Activated naive CD4-positive, alpha-beta T cell treated with anti-CD3 and anti-CD28 coated beads, Interleukin-2, amount 50 U/mL, for 16 hours (primary cell): Measurements from ENCODE around the gene SMARCA4.

ENCODE experiments used
- DNase-seq: peaks from one replicate; pipeline ENCODE4 v3.0.0-alpha.2; 2020

Gene SMARCA4

DNA sequence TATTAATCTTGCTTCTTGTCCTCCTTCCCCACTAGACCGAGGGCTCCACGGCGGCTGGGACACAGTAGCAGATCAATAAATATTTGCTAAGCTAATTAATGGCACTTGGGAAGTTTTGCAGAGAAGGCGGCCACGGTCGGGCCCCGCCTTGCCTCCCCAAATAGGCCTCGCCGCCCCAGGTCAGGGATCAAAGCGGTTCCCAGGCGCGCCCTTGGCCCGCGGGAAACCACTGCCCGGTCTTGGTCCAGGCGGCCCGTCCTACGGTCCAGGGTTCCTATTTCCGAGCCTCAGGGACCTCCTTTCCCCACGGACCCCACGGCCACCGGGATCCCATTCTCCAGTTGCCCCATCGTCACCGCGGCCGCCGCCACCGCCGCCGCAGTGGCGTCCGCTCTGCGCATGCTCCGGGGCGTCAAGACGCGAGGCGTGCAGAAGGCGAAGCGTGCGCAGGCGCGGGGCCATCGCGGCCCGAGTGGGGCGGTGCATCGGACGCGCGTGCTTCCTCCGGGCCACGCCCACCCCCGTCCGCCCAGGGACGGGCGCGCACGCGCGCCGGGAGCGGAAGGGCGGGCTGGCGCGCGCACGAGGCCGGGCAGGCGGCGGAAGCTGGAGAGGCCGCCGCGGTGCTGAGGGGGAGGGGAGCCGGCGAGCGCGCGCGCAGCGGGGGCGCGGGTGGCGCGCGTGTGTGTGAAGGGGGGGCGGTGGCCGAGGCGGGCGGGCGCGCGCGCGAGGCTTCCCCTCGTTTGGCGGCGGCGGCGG, at the start of gene SMARCA4:
Gene SMARCA4, plus strand, starts transcription at position 717 of the 759 bp plus-strand sequence. CDS start 23,122 bp downstream, outside the sequence.
- DNase-seq: peak; percentile 98

DNA sequence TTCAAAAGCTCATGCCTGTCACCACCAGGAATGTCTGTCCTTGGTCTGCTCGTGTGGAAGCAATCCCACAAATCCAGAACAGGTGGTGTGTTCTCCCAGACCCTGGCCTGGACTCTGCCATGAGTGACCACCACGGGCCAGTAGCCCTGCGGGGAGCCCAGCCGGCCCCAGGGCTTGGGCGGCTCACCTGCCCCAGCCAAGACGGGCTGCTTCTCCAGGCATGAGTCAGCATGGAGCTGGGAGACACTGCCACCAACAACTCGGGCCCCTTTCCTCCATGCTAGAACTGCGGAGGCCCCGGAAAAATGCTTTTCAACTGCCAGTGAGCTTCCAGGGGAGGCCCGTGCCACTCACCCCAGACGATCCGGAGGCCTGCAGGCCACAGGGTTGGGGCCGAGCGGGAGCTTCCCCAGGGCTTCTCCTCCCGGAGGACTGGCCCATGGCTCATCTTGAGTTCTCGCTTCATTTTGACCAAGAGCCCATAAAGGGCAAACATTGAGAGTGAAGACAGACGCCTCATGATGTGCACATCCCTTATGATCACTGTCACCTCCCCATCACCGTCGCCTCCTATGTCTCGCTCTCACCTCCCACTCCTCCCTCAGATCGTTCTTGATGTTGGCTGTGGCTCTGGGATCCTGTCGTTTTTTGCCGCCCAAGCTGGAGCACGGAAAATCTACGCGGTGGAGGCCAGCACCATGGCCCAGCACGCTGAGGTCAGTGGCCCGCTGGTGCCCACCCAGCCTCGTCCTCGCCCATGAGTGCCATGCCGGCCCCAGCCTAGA, 49.1 kb upstream of the SMARCA4 start:
- DNase-seq: no peak

DNA sequence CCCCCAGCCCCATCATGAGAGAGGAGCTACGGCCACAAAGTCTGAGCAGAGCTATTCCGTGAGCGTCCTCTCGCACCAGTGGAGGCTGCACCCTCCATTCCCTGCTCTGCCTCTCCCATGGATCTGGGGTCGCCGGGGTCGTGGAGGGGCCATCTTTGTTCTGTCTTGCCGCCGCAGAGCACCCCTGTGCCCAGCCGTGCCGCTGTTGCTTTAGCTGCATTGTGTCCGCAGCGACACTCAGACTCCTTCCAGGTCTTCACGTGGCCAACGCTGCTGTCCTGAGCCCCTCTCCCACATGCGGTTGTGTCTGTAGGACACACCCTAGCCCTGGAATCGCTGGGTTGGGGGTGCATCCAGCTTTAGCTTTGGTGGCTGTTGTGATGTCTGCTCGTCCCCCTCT, 48.2 kb upstream of the SMARCA4 start:
- no peak for DNase-seq

DNA sequence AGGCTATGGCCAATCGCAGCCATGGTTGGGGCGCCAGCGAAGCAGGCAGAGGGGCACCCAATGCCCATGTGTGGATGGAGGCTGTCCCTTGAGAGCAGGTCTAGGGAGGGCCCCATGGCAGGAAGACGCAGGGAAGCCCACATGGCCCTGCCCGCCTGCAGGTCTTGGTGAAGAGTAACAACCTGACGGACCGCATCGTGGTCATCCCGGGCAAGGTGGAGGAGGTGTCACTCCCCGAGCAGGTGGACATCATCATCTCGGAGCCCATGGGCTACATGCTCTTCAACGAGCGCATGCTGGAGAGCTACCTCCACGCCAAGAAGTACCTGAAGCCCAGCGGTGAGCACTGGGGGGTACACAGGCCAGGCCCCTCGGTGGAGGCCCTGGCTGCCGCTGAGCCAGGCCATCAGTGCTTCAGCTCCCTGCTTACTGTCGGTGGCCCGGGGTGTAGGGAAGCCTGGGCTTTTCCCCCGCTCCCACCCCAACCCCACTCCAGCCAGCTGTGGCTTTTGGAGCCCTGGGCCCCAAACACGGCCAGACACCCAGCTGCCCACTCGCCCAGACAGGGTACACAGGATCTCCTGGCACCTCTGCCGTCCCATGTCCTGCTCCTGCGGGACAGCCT, 47.0 kb upstream of the SMARCA4 start:
- no peak for DNase-seq

DNA sequence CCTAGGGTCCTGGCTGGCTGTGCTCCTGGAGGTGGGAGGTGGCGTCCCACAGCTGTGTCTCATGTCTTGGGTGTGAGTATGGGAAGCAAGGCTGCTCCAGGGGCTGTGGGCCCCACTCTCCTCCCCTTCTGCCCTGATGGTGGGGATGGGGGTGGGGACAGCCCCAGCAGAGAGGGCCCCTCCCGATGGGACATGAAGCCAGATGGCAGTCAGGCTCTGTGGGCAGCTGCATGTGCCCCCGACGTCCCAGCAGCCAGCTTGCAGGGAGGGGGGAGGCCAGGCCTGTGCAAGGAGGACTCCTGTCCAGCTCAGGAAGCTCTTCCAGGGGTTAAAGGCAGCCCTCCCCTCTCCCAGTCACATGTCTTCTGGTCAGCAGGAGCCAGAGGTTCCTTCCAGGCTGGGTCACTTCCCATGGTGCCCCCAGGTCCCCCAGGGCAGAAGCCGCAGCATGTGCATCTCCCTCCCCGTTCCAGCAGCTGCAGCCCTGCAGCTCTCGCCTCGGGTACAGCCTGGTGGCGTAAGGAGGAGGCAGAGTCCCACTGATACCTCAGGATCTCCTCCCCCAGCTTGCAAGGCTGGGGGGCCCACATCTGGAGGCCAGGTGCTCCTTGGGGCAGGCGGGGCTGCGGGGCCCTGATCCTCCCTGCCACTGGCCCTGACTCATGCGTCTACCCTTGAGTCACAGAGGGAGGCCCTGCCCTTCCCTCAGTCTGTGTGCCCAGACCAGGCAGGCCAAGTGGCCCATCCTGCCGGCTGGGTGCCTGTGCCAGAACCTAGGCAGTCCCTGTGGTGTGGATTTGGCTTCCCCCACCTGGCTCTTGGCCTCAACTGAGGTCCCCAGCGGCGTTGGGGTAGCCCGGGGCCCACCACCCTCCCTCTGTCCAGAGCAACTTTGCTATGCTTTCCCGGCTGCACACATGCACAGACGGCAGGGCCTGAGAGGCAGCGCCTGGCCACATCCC, 45.4 kb upstream of the SMARCA4 start:
- DNase-seq: no peak

DNA sequence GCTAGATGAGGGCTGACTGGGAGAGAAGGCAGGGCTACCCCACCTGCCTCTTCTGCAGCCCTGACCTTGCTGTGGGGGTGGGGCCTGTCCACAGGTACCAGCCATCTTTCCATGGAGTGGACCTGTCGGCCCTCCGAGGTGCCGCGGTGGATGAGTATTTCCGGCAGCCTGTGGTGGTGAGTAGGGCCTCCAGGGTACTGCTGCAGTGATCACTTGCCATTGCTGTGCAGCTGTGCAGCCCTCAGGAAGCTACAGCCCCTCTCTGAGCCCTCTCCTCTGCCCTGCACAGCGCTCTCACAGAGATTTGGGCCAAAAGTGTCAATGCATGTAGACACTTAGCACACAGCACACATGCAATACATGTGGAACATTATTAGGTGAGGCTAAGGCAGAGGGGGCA, 44.2 kb upstream of the SMARCA4 start:
- DNase-seq: no peak

DNA sequence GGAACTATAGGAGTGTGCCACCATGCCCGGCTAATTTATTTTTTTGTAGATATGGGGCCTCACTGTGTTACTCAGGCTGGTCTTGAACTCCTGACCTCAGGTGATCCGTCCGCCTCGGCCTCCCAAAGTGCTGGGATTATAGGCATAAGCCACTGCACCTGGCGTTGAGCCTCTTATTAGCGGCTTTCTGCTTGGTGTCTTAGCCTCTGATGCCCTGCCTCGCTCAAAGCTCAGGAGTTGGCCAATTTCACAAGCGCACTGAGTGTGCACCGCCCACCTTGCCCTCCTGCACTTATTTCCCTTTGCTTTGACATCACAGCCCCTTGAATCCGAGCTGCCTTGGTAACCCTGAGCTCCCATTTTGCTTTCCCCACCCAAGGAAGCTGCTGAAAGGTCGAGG, 42.5 kb upstream of the SMARCA4 start:
- DNase-seq: no peak

DNA sequence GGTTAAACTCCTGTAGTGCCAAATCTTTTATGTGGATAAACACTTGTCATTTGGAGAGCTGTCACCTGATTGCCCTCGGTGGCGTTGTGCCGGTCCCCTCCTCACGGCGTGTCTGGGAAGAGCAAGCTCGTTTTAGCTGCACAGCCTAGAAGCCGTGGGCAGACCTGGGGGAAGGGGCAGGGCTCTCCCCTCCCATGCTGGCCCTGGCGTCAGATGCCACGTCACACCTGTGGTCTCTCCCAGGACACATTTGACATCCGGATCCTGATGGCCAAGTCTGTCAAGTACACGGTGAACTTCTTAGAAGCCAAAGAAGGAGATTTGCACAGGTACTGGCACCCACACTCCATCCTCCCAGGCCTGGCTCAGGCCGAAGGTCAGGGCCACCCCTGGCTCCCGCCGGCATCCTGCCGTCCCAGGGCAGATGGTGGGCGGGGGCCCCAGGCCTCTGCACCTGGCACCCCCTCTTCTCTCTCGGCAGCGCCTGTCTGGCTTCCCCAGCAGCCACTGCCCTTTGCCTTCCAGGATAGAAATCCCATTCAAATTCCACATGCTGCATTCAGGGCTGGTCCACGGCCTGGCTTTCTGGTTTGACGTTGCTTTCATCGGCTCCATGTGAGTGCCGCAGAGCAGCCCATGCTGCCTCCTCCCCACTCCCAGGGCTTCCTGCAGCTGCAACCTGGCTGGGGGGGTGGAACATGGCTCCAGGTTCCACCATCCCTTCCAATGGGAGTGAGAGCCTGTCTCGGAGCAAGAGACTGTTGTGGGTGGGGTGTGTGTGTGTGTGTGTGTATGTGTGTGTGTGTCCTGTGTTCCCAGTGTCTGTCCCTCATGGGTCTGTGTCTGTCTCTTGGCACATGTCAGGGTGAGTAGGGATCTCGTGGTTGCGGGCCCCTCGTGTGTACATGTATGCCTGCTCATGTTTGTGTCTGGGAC, 41.2 kb upstream of the SMARCA4 start:
- DNase-seq: no peak

DNA sequence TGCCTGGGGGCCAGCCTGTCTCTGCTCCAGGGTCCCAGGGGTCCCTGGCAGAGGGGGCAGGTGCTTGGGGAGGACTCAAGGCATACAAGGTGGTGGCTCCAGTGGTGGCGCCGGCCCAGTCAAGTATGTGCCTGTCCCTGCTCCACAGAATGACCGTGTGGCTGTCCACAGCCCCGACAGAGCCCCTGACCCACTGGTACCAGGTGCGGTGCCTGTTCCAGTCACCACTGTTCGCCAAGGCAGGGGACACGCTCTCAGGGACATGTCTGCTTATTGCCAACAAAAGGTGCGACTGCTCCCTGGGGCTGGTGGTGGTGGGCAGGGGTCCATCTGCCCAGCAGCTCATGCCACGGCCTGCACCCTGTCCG, 40.6 kb upstream of the SMARCA4 start:
- no peak for DNase-seq

DNA sequence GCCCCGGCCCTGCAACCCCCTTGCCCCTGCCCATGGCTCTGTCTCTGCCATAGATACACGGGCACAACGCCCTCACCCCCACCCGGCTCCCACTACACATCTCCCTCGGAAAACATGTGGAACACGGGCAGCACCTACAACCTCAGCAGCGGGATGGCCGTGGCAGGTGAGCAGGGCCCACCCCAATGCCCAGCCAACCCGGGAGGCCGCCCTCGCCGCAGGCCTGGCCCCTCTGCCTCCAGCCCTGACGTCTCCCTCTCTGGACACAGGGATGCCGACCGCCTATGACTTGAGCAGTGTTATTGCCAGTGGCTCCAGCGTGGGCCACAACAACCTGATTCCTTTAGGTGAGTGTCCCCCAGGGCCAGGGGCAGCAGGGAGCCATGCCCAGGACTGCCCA, 40.0 kb upstream of the SMARCA4 start:
- no peak for DNase-seq

DNA sequence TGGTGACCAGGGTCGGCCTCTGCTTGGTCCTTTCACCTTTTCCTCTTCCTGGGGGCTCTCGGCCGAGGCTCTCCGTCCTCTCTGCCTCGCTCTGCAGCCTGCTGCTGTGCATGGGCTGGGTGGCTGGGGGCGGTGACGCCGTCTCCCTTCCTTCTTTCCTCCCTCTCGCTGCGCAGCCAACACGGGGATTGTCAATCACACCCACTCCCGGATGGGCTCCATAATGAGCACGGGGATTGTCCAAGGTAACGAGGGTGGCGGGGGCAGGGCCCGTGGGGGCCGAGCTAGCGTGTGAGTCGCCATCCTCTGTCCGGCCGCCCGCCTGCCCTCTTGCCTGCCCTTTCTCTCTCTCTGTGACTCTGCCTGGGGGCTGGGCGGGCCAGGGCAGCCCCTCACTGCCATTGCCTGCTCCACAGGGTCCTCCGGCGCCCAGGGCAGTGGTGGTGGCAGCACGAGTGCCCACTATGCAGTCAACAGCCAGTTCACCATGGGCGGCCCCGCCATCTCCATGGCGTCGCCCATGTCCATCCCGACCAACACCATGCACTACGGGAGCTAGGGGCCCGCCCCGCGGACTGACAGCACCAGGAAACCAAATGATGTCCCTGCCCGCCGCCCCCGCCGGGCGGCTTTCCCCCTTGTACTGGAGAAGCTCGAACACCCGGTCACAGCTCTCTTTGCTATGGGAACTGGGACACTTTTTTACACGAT, 39.5 kb upstream of the SMARCA4 start:
- DNase-seq: no peak

DNA sequence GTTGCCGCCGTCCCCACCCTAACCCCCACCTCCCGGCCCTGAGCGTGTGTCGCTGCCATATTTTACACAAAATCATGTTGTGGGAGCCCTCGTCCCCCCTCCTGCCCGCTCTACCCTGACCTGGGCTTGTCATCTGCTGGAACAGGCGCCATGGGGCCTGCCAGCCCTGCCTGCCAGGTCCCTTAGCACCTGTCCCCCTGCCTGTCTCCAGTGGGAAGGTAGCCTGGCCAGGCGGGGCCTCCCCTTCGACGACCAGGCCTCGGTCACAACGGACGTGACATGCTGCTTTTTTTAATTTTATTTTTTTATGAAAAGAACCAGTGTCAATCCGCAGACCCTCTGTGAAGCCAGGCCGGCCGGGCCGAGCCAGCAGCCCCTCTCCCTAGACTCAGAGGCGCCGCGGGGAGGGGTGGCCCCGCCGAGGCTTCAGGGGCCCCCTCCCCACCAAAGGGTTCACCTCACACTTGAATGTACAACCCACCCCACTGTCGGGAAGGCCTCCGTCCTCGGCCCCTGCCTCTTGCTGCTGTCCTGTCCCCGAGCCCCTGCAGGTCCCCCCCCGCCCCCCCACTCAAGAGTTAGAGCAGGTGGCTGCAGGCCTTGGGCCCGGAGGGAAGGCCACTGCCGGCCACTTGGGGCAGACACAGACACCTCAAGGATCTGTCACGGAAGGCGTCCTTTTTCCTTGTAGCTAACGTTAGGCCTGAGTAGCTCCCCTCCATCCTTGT, 38.8 kb upstream of the SMARCA4 start:
- no peak for DNase-seq

DNA sequence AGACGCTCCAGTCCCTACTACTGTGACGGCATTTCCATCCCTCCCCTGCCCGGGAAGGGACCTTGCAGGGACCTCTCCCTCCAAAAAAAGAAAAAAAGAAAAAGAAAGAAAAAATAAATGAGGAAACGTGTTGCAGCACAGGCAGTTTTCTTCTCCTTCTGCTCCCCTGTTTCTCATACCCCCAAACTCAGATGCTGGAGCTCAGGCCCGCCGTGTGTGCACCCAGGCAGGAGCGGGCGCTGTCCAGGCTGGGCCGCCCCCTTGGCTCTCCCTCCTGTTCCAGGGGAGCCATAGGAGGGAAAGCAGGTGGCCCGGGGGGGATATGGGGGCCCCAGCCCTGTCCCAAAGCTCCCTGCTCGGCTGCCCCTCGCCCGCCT, 38.2 kb upstream of the SMARCA4 start:
- no peak for DNase-seq

DNA sequence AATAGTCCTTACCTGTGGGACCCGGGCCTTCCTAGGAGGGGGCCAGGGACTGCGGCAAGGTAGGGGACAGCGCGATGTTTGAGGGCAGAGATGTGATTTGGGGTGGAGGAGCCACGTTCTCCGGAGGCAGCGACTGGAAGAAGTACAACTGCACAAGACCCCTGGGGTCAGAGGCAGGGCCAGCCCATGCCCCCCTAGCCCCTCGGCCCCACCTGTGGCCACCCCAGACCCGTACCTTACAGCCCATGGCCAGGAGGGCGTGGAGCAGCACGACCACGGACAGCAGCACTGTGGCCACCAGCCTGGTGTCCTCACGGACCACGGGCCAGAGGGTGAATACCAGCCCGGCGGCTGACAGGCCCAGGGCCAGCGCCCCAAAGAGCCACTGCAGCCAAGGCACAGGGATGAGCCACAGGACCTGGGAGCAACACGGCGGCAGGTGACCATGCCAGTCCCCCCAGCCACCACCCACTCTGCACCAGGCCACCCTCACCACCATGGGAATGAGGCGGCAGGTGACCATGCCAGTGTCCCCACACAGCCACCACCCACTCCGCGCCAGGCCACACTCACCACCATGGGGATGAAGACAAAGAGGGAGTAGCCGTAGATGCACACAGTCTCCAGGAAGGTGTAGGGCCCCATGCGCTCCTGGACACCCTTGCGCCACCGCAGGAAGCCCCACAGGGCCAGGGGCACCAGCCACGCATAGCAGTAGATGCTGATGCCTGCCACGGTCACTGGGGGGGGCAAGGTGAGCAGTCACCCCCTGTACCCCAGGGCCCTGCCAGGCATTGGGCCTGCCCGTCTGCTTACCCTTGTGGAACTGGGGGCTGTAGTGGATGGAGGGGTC, 37.3 kb upstream of the SMARCA4 start:
- DNase-seq: no peak

DNA sequence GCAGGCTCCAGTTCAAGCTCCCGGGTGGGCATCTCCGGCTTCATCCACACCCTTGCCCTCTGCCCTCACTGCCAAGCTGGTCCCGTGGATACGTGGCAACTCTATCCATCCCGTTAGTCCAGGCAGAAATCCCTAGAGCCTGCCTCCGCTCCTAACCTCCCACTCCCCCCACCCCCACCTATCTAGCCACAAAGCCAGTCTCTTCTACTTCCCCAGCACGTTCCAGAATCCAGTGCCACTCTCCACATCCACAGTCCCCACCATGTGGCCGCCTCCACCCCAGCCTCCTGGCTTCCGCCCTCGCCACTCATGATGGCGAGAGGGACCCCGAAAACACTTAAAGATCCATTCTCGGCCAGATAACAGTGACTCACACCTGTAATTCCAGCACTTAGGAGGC, 36.2 kb upstream of the SMARCA4 start:
- no peak for DNase-seq

DNA sequence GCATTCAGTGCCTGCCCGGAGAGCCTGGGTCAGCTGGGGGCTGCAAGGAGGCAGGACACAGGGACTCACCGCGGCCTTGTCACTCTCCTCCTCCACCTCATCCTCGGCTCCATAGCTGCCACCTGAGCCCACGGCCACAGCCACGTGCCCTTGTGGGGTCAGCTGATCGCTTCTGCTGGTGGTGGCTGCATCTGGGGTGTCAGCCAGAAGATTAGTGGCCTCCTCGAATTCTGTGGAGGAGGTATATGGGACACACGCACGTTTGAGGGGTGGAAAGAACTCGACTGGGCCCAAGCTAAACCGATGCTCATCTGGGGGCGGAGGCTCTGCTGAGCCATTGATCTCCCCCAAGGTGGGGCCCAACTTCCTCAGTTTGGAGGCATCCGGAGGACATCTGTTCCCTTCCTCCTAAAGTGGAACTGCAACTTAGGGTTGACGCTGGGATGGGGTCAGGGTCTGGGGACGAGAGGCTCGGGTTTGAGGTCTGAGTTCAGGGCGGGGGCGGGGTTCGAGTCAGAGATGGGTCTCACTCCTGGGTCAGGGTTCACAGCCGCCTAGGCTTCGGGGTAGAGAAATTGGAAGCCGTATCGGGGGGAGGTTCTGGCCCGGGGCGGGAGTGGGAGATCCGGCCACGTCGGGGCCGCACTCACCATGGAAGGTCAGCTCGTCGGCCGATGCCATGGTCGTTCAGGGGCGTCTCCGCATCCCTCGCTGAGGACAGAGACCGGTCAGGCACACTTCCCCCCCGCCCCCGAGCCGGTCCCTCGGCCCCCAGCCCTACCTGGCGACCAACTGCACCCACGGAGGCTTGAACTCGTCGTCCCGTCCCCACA, 32.9 kb upstream of the SMARCA4 start:
- no peak for DNase-seq

DNA sequence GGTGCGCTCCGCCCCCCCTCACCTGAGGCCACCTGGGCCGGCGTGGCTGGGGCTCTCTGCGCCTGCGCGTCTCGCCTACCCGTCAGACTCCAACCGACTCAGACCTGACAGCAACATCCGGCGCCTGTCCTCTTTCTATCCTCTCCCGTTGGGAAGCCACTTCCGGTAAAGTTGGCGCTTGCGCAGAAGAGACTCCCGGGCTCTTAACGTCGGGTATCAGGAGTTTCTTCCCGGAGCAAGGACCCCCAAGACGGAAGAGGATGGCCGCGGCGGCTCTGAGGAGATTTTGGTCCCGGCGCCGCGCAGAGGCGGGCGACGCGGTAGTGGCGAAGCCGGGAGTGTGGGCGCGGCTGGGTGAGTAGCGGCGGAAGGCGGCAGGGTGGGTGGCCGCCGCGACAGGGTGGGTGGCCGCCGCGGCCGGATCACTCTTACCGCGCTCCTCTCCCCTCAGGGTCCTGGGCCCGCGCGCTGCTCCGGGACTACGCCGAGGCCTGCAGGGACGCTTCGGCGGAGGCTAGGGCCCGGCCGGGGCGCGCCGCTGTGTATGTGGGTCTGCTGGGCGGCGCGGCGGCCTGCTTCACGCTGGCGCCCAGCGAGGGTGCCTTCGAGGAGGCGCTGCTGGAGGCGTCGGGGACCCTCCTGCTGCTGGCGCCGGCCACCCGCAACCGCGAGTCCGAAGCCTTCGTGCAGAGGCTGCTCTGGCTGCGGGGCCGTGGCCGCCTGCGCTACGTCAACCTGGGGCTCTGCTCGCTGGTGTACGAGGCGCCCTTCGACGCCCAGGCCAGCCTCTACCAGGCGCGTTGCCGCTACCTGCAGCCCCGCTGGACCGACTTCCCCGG, 32.0 kb upstream of the SMARCA4 start, which contains the start of the genes TIMM29 and YIPF2:
Gene TIMM29, plus strand, starts transcription at position 249 of the 839 bp plus-strand sequence. Its CDS starts 12 bp downstream, at position 261.
Gene YIPF2, minus strand, starts transcription at position 77 of the 839 bp plus-strand sequence. CDS start 229 bp downstream, outside the sequence.
- peak; percentile 95 for DNase-seq
